Activated B cell treated with CpG ODN at 0.5 μM for 24 hours (primary cell): Measurements from ENCODE around the gene AURKB. TPM values are rescaled to one million over a fixed set of nuclear protein-coding genes. Genes with fewer than 3 reads are reported as not detected.

Experiments
- ATAC-seq: fragments of 200-7000 bp; cut with Tn5 transposase; one replicate; pipeline ENCODE4 v1.10.0; 2021; ENCODE audit warnings: low read depth, mild to moderate bottlenecking, moderate library complexity
- CTCF ChIA-PET: fragments of 350-600 bp; sonication (Branson Sonifier 250); formaldehyde crosslinking; loops from one replicate; lab custom pipeline; 2021; ENCODE audit warnings: antibody characterized with exemption; lab: Charles Lee
- POLR2A ChIA-PET: fragments of 350-600 bp; sonication (Branson Sonifier 250); formaldehyde crosslinking; loops from one replicate; lab custom pipeline; 2021; ENCODE audit warnings: antibody characterized with exemption; lab: Charles Lee
- DNase-seq: peaks from one replicate; pipeline ENCODE4 v3.0.0; 2022
- H3K27ac Mint-ChIP-seq: one replicate; pipeline ENCODE4 v1.8.0; 2020; ENCODE audit warnings: mixed read lengths
- H3K27me3 Mint-ChIP-seq: one replicate; pipeline ENCODE4 v1.8.0; 2021; ENCODE audit warnings: mixed read lengths
- H3K36me3 Mint-ChIP-seq: one replicate; pipeline ENCODE4 v1.8.0; 2021; ENCODE audit warnings: low read depth, mixed read lengths
- H3K4me1 Mint-ChIP-seq: one replicate; pipeline ENCODE4 v1.8.0; 2021; ENCODE audit warnings: mixed read lengths
- H3K4me3 Mint-ChIP-seq: one replicate; pipeline ENCODE4 v1.8.0; 2020; ENCODE audit warnings: mild to moderate bottlenecking, mixed read lengths
- H3K9me3 Mint-ChIP-seq: one replicate; pipeline ENCODE4 v1.8.0; 2020; ENCODE audit warnings: mixed read lengths
- CTCF ChIP-seq: fragments of 200-600 bp; IDR thresholded peaks from one replicate; pipeline ENCODE4 v1.8.0; 2022; ENCODE audit warnings: antibody characterized with exemption, mild to moderate bottlenecking
- intact Hi-C: fragments of 100-400 bp; cut with micrococcal nuclease; formaldehyde crosslinking; loops from one replicate; pipeline ENCODE4 v1.15.1; 2024
- total RNA-seq: library from RNA; stranded (reverse); gene quantifications from 2 replicates; pipeline ENCODE4 v1.2.3, GENCODE V29; 2022

Gene AURKB
- total RNA-seq, 1 donor from 2014 or later = 3.0 TPM

- ChIA-PET POLR2A (interaction anchor here (1.3 to 1.5 kb wide), 3 partner anchors 9 to 13 kb away, joined by 3 to 4 read pairs (median 4); partner anchors contain the start of gene CTC1), CTCF (no interaction called here)
- intact Hi-C loops = no loop called here
- ATAC-seq (no peak), DNase-seq (no peak)
- Mint-ChIP-seq H3K9me3 (no peaks in the 10 kb centered on the region), H3K4me3 (no peak overlapping the region), H3K27ac (no peak overlapping the region), H3K36me3 (peaks cover 89% of the 10 kb centered on the region), H3K4me1 (peaks cover 2% of the 10 kb centered on the region), H3K27me3 (no peaks in the 10 kb centered on the region)
- TF ChIP-seq CTCF = no peak
Observed at GRCh38 chr17:8234361-8235270, 24.2 kb upstream of the AURKB start.

GRCh38 chr17:8231701-8232100 is 21.3 kb upstream of the AURKB start:
- TF ChIP-seq CTCF = no peak
- intact Hi-C loops = no loop called here
- H3K27me3 Mint-ChIP-seq = no peaks in the 10 kb centered on the region
- H3K27ac Mint-ChIP-seq = no peak overlapping the region
- H3K4me1 Mint-ChIP-seq = peaks cover 10% of the 10 kb centered on the region
- CTCF ChIA-PET = no interaction called here
- no peak for DNase-seq
- peaks cover 92% of the 10 kb centered on the region for H3K36me3 Mint-ChIP-seq
- no peaks in the 10 kb centered on the region for H3K9me3 Mint-ChIP-seq
- no peak for ATAC-seq
- POLR2A ChIA-PET = interaction anchor here (0.6 to 2.2 kb wide), 2 partner anchors 15 to 74 kb away, joined by 4 to 14 read pairs; partner anchors contain the start of gene CTC1
- H3K4me3 Mint-ChIP-seq = no peak overlapping the region

GRCh38 chr17:8227238-8227581 is 16.8 kb upstream of the AURKB start:
- Mint-ChIP-seq H3K4me3 (peak overlapping the region; percentile 81), H3K27ac (peak overlapping the region; percentile 95), H3K9me3 (no peaks in the 10 kb centered on the region), H3K27me3 (peaks cover 3% of the 10 kb centered on the region), H3K4me1 (peaks cover 51% of the 10 kb centered on the region), H3K36me3 (peaks cover 72% of the 10 kb centered on the region)
- DNase-seq (no peak), ATAC-seq (no peak)
- TF ChIP-seq CTCF = no peak
- POLR2A ChIA-PET = interaction anchor here (1.3 to 11.8 kb wide), 6 partner anchors 10 to 208 kb away, joined by 3 to 413 read pairs (median 8); partner anchors contain the start of genes BORCS6, CTC1, NDEL1 and PFAS
- intact Hi-C loops = loop anchor here (1.0 to 10.0 kb wide), 3 partner anchors 12 to 542 kb away; partner anchors contain the start of genes CYB5D1, NAA38, TMEM88 and TP53
- CTCF ChIA-PET = no interaction called here

GRCh38 chr17:8226536-8227237 is 16.3 kb upstream of the AURKB start:
- Mint-ChIP-seq H3K27ac (peak overlapping the region; percentile 95), H3K4me1 (peaks cover 55% of the 10 kb centered on the region), H3K36me3 (peaks cover 71% of the 10 kb centered on the region), H3K9me3 (no peaks in the 10 kb centered on the region), H3K27me3 (peaks cover 7% of the 10 kb centered on the region), H3K4me3 (peak overlapping the region; percentile 81)
- ChIA-PET POLR2A (interaction anchor here (0.5 to 11.8 kb wide), 10 partner anchors 11 to 209 kb away, joined by 3 to 413 read pairs (median 8); partner anchors contain the start of genes BORCS6, CTC1, NDEL1 and PFAS), CTCF (interaction anchor here (0.8 to 1.7 kb wide), 3 partner anchors 20 to 74 kb away, joined by 3 to 8 read pairs (median 3); no protein-coding TSS in a partner anchor)
- intact Hi-C loops = loop anchor here (1.0 to 10.0 kb wide), 4 partner anchors 13 to 542 kb away; partner anchors contain the start of genes CYB5D1, NAA38, TMEM88 and TP53
- ATAC-seq (no peak), DNase-seq (peak; percentile 36)
- TF ChIP-seq CTCF = no peak
